COLO668 (cell line): Measurements from ENCODE around the gene SPPL2C.

Experiments
- DNase-seq: peaks from one replicate; lab custom pipeline; 2025; ENCODE audit not compliant: unreplicated experiment; lab: John Stamatoyannopoulos, UW

SPPL2C gene

GRCh38 chr17:45828171-45828570 is 16.5 kb upstream of the SPPL2C start:
- no peak for DNase-seq

- no peak for DNase-seq
Measured at GRCh38 chr17:45828582-45829133, 16.0 kb upstream of the SPPL2C start.

GRCh38 chr17:45833920-45834319 is 10.8 kb upstream of the SPPL2C start:
- DNase-seq: no peak

- no peak for DNase-seq
Measured at GRCh38 chr17:45834471-45835396, 9.9 kb upstream of the SPPL2C start.

GRCh38 chr17:45835481-45835880 is 9.2 kb upstream of the SPPL2C start:
- no peak for DNase-seq

- no peak for DNase-seq
Measured at GRCh38 chr17:45836047-45837044, 8.3 kb upstream of the SPPL2C start.

GRCh38 chr17:45837187-45837586 is 7.5 kb upstream of the SPPL2C start:
- DNase-seq: no peak

- no peak for DNase-seq
Measured at GRCh38 chr17:45837603-45838002, 7.1 kb upstream of the SPPL2C start.

GRCh38 chr17:45838751-45839295 is 5.9 kb upstream of the SPPL2C start:
- no peak for DNase-seq

- DNase-seq: no peak
Measured at GRCh38 chr17:45839442-45839841, 5.2 kb upstream of the SPPL2C start.

GRCh38 chr17:45841186-45841585 is 3.5 kb upstream of the SPPL2C start:
- DNase-seq: no peak

GRCh38 chr17:45841883-45842525 is 2.7 kb upstream of the SPPL2C start:
- DNase-seq: peak; percentile 25

- DNase-seq: no peak
Measured at GRCh38 chr17:45843722-45844121, 959 bp upstream of the SPPL2C start.

- no peak for DNase-seq
Measured at GRCh38 chr17:45845376-45846185, 900 bp downstream of the SPPL2C start.

GRCh38 chr17:45846223-45846622 is 1.5 kb downstream of the SPPL2C start:
- no peak for DNase-seq

- DNase-seq: no peak
Measured at GRCh38 chr17:45846646-45847045, 2.0 kb downstream of the SPPL2C start.

- no peak for DNase-seq
Measured at GRCh38 chr17:45847101-45847500, 2.4 kb downstream of the SPPL2C start.

GRCh38 chr17:45847747-45848146 is 3.1 kb downstream of the SPPL2C start:
- no peak for DNase-seq

GRCh38 chr17:45848405-45848804 is 3.7 kb downstream of the SPPL2C start:
- DNase-seq: no peak
